ENCODE data around the gene CHMP1A. TPM values are rescaled to one million over a fixed set of nuclear protein-coding genes. Genes with fewer than 3 reads are reported as not detected.
A peak's percentile ranks its signal among the peaks of the same experiment; 100 is the strongest.
"Not testable (repeated sequence)": the region's sequence is repeated elsewhere in the genome, so short reads cannot be mapped to it uniquely, and the experiment has no call there.

CHMP1A gene
- total RNA-seq, 1 donor from 2014 or later: 104 TPM

DNA sequence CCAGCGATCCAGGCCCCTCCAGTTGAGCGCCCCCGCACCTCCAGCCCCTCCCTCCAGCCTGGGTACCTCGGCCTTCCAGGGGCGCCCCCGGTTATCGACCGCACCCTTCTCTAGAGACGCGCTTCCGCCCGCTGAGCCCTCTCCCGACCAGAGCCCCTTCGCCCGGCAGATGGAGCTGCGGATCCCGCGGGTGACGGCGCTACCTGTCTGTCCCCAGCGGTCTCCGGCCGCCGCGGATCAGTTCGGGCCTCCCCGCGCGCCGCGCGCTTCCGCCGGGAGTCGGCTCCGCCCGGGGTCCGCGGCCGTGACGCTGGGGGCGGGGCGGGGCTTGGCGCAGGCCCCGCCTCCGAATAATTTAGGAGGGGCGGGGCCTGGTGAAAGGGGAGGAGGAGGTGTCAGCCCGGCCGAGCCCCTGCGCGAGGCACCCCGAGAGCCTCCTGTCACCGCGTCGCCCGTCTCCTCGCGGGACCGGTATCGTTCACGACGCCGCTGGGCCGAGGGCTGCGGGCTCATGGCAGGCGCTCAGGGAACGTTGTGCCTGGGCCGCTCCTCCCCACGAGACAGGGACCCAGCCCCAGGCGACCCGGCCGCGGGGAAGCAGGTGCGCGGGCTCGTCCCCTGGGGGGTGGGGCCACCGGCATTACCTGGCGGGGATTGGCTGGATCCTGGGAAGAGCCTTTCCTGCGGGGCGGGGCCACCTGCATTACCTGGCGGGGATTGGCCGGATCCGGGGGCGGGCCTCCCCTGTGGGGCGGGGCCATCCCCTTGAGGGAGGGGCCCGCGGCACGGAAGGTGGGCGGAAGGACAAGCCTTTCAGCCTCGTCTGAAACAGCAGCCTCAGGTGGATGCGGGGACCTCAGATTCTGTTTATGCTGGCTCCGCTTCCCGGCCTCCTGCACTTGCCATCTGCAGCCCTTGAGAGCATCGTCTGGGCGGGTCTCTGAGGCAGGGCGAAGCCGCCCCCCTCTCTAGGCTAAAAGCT, 44.2 kb upstream of the CHMP1A start, which contains the start of gene SPATA2L:
Gene SPATA2L (minus strand): TSS at position 281 of the 982 bp plus-strand sequence. CDS start 473 bp downstream, outside the sequence.
- Mint-ChIP-seq H3K36me3 (ENCODE audit: low read depth, unreplicated experiment) (peaks cover 6% of the 10 kb centered on the region), H3K27ac (ENCODE audit: unreplicated experiment) (peak within 1 kb of the TSS; percentile 67), H3K9me3 (ENCODE audit: unreplicated experiment) (no peaks in the 10 kb centered on the region), H3K27me3 (ENCODE audit: unreplicated experiment) (peaks cover 13% of the 10 kb centered on the region), H3K4me3 (ENCODE audit: unreplicated experiment) (peak within 1 kb of the TSS; percentile 83), H3K4me1 (ENCODE audit: unreplicated experiment) (no peaks in the 10 kb centered on the region)
- DNase-seq (ENCODE audit: low spot score): peak; percentile 91
- TF ChIP-seq, protein P1, sequence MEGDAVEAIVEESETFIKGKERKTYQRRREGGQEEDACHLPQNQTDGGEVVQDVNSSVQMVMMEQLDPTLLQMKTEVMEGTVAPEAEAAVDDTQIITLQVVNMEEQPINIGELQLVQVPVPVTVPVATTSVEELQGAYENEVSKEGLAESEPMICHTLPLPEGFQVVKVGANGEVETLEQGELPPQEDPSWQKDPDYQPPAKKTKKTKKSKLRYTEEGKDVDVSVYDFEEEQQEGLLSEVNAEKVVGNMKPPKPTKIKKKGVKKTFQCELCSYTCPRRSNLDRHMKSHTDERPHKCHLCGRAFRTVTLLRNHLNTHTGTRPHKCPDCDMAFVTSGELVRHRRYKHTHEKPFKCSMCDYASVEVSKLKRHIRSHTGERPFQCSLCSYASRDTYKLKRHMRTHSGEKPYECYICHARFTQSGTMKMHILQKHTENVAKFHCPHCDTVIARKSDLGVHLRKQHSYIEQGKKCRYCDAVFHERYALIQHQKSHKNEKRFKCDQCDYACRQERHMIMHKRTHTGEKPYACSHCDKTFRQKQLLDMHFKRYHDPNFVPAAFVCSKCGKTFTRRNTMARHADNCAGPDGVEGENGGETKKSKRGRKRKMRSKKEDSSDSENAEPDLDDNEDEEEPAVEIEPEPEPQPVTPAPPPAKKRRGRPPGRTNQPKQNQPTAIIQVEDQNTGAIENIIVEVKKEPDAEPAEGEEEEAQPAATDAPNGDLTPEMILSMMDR (IDR thresholded peaks at IDR 0.05; ENCODE audit: unreplicated experiment): no peak

DNA sequence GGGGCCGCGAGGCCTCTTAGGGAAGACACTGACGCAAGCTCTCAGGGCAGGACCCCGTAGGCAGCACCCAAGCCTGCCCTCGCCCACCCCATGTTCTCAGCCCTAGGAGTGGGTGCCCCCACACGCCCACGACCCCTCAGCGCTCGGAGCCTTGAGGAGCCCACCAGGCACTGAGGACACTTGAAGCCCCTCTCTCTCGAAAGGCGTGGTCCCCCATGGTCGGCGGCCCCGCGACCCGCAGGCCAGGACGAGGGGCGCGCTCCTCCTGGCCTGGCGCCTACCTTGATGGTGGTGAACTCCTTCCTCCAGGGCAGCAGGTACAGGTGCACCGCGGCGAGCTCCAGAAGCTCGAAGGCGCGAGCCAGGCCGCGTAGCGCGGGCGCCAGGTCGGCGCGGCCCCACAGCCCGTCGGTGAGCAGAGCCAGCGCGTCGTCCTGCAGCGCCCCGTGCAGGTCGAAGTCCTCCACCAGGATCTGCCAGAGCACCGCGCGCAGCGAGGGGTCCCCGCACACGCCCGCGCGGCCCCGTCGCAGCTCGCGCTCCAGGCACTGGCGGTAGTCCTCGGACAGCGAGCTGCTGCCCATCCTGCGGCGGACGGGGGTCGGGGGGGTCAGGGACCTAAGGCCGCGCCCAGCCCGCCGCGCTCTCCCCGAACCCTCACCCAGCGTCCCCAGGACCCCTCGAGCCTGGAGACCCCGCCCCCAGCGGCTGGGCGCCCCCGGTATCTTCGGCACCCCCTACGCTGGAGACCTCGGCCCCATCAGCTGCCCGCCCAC, 43.3 kb upstream of the CHMP1A start:
- H3K4me3 Mint-ChIP-seq (ENCODE audit: unreplicated experiment): peak overlapping the region; percentile 25
- H3K27ac Mint-ChIP-seq (ENCODE audit: unreplicated experiment): no peak overlapping the region
- no peaks in the 10 kb centered on the region for H3K9me3 Mint-ChIP-seq (ENCODE audit: unreplicated experiment)
- no peaks in the 10 kb centered on the region for H3K4me1 Mint-ChIP-seq (ENCODE audit: unreplicated experiment)
- H3K36me3 Mint-ChIP-seq (ENCODE audit: low read depth, unreplicated experiment): peaks cover 6% of the 10 kb centered on the region
- TF ChIP-seq, protein P1 (IDR thresholded peaks at IDR 0.05; ENCODE audit: unreplicated experiment): no peak
- H3K27me3 Mint-ChIP-seq (ENCODE audit: unreplicated experiment): peaks cover 15% of the 10 kb centered on the region
- peak; percentile 60 for DNase-seq (ENCODE audit: low spot score)

DNA sequence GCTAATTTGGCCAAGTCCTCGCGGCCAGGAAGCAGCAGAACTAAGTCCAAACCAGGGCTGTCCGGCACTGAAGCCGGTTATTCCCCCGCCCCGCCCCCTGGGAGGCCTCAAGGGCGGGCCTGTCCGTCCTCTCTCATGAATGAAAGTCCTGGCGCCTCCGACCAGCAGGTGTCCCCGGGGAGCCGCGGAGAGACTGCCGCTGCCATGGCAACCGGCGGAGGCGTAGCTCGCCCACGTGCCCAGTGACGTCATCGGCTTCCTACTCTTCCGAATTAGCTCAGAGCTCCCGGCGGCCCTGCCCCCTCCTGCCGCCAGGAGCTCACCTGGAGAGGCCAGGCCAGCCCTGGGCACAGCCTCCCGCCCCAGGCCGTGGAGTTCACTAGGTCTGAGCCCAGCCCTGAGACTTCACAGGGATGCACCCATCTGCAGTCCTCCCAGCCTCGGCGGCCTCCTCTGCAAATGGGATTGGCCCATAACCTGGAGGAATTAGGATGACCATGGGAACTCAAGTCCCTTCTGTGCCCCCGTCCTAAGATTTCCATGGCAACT, 42.7 kb upstream of the CHMP1A start:
- H3K27me3 Mint-ChIP-seq (ENCODE audit: unreplicated experiment): peaks cover 20% of the 10 kb centered on the region
- no peaks in the 10 kb centered on the region for H3K9me3 Mint-ChIP-seq (ENCODE audit: unreplicated experiment)
- peaks cover 6% of the 10 kb centered on the region for H3K36me3 Mint-ChIP-seq (ENCODE audit: low read depth, unreplicated experiment)
- H3K27ac Mint-ChIP-seq (ENCODE audit: unreplicated experiment): no peak overlapping the region
- DNase-seq (ENCODE audit: low spot score): peak; percentile 99
- TF ChIP-seq, protein P1 (IDR thresholded peaks at IDR 0.05; ENCODE audit: unreplicated experiment): peak; percentile 72
- no peaks in the 10 kb centered on the region for H3K4me1 Mint-ChIP-seq (ENCODE audit: unreplicated experiment)
- peak overlapping the region; percentile 25 for H3K4me3 Mint-ChIP-seq (ENCODE audit: unreplicated experiment)

DNA sequence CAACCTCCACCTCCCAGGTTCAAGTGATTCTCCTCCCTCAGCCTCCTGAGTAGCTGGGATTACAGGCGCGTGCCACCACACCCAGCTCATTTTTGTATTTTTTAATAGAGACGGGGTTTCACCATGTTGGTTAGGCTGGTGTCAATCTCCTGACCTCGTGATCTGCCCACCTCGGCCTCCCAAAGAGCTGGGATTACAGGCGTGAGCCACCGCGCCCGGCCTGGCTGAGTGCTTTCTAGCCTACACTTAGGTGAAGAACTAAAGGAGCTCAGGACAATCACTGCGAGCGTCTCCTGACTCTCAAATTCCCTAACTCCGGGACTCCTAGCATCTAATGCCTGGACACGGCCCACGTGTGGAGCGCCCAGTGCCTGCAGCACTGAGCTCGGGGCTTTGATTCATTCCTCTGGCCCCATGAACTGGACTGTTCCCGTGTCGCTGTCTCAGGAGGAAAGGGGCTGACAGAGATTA, 42.2 kb upstream of the CHMP1A start:
- not testable (repeated sequence) for DNase-seq (ENCODE audit: low spot score); H3K9me3 Mint-ChIP-seq (ENCODE audit: unreplicated experiment); H3K27ac Mint-ChIP-seq (ENCODE audit: unreplicated experiment); H3K4me1 Mint-ChIP-seq (ENCODE audit: unreplicated experiment); H3K4me3 Mint-ChIP-seq (ENCODE audit: unreplicated experiment); H3K36me3 Mint-ChIP-seq (ENCODE audit: low read depth, unreplicated experiment)
- H3K27me3 Mint-ChIP-seq (ENCODE audit: unreplicated experiment): peaks cover 20% of the 10 kb centered on the region

DNA sequence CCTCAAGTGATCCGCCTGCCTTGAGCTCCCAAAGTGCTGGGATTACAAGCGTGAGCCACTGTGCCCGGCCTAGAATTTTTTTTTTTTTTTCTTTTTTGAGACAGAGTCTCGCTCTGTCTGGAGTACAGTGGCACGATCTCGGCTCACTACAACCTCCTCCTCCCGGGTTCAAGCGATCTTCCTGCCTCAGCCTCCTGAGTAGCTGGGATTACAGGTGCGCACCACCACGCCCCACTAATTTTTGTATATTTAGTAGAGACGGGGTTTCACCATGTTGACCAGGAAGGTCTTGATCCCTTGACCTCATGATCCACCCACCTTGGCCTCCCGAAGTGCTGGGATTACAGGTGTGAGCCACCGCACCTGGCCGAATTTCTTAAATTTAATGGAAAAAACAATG, 41.2 kb upstream of the CHMP1A start:
- DNase-seq (ENCODE audit: low spot score); H3K36me3 Mint-ChIP-seq (ENCODE audit: low read depth, unreplicated experiment); H3K9me3 Mint-ChIP-seq (ENCODE audit: unreplicated experiment); H3K4me1 Mint-ChIP-seq (ENCODE audit: unreplicated experiment); H3K27ac Mint-ChIP-seq (ENCODE audit: unreplicated experiment): not testable (repeated sequence)
- Mint-ChIP-seq H3K27me3 (ENCODE audit: unreplicated experiment) (peaks cover 21% of the 10 kb centered on the region), H3K4me3 (ENCODE audit: unreplicated experiment) (peak overlapping the region; percentile 85)

Measured in endothelial cell (in vitro differentiated cells).